Kidney epithelial cell (primary cell): ENCODE data around the gene TGFA. TPM values are rescaled to one million over a fixed set of nuclear protein-coding genes. Genes with fewer than 3 reads are reported as not detected.

ENCODE experiments used
- DNase-seq: peaks from one replicate; pipeline ENCODE4 v3.0.0-alpha.2; 2010; ENCODE audit warnings: low read depth
- H3K27me3 ChIP-seq: 2 replicates; pipeline ENCODE4 v1.6.0; 2011; ENCODE audit warnings: low read length; ENCODE audit not compliant: control insufficient read depth, insufficient read depth
- H3K36me3 ChIP-seq: 2 replicates; pipeline ENCODE4 v1.5.1; 2011; ENCODE audit warnings: low read length; ENCODE audit not compliant: control insufficient read depth, insufficient read depth
- H3K4me3 ChIP-seq: 2 replicates; pipeline ENCODE4 v1.5.1; 2011; ENCODE audit warnings: low read depth, mild to moderate bottlenecking, control low read depth, low read length
- CTCF ChIP-seq: IDR thresholded peaks from 2 replicates; pipeline ENCODE4 v1.5.1; 2011; ENCODE audit warnings: mild to moderate bottlenecking, moderate library complexity, low read length, control low read depth, inconsistent platforms; ENCODE audit not compliant: insufficient read depth, poor library complexity, severe bottlenecking
- total RNA-seq: library from RNA; depleted of rRNA; stranded (reverse); fragments of >200 nt; gene quantifications from 2 replicates; pipeline ENCODE4 v1.2.3, GENCODE V29; 2015

TGFA gene
- total RNA-seq, 1 donor from 2014 or later = 72.1 TPM

GRCh38 chr2:70520825-70521224, 32.8 kb downstream of the TGFA start:
- no peak for TF ChIP-seq CTCF

GRCh38 chr2:70519453-70519852, 34.2 kb downstream of the TGFA start:
- TF ChIP-seq CTCF = no peak
- Histone ChIP-seq H3K4me3 (no peak overlapping the region), H3K27me3 (no peaks in the 10 kb centered on the region), H3K36me3 (no peaks in the 10 kb centered on the region)
- DNase-seq = no peak

More at GRCh38 chr2:70520825-70521224, 32.8 kb downstream of the TGFA start:
- Histone ChIP-seq H3K4me3 (no peak overlapping the region), H3K36me3 (no peaks in the 10 kb centered on the region), H3K27me3 (no peaks in the 10 kb centered on the region)
- DNase-seq = no peak

GRCh38 chr2:70518557-70518956, 35.1 kb downstream of the TGFA start:
- no peaks in the 10 kb centered on the region for H3K36me3 ChIP-seq
- no peaks in the 10 kb centered on the region for H3K27me3 ChIP-seq
- H3K4me3 ChIP-seq = no peak overlapping the region
- no peak for TF ChIP-seq CTCF
- no peak for DNase-seq

GRCh38 chr2:70517804-70518203, 35.8 kb downstream of the TGFA start:
- DNase-seq = no peak

GRCh38 chr2:70516596-70516995, 37.0 kb downstream of the TGFA start:
- DNase-seq = no peak
- H3K27me3 ChIP-seq = no peaks in the 10 kb centered on the region
- no peak overlapping the region for H3K4me3 ChIP-seq
- no peaks in the 10 kb centered on the region for H3K36me3 ChIP-seq
- no peak for TF ChIP-seq CTCF

More at GRCh38 chr2:70517804-70518203, 35.8 kb downstream of the TGFA start:
- no peak for TF ChIP-seq CTCF
- no peaks in the 10 kb centered on the region for H3K36me3 ChIP-seq
- H3K27me3 ChIP-seq = no peaks in the 10 kb centered on the region
- H3K4me3 ChIP-seq = no peak overlapping the region

- Histone ChIP-seq H3K4me3 (no peak overlapping the region), H3K36me3 (no peaks in the 10 kb centered on the region), H3K27me3 (no peaks in the 10 kb centered on the region)
- no peak for TF ChIP-seq CTCF
- DNase-seq = no peak
Measured at GRCh38 chr2:70515938-70516337, 37.7 kb downstream of the TGFA start.
